T-helper 17 cell (primary cell): Measurements from ENCODE around the gene SF3A2. TPM values are rescaled to one million over a fixed set of nuclear protein-coding genes. Genes with fewer than 3 reads are reported as not detected.
"Not testable (repeated sequence)": the region's sequence is repeated elsewhere in the genome, so short reads cannot be mapped to it uniquely, and the experiment has no call there.

Experiments used
- ATAC-seq: fragments of 150-1000 bp; cut with Tn5 transposase; 2 replicates; pipeline ENCODE4 v1.10.0; 2021; ENCODE audit warnings: mild to moderate bottlenecking, moderate library complexity
- DNase-seq, 3 donors: peaks; one replicate each; pipeline versions ENCODE4 v3.0.0 to v3.0.0-alpha.2; 2020 to 2021
- H3K9me3 ChIP-seq: one replicate; pipeline ENCODE4 v1.7.0; 2013; ENCODE audit warnings: low read length, mild to moderate bottlenecking; ENCODE audit not compliant: control insufficient read depth, poor library complexity, severe bottlenecking
- H3K27ac Mint-ChIP-seq: one replicate; pipeline ENCODE4 v1.8.0; 2022; ENCODE audit warnings: mild to moderate bottlenecking, moderate library complexity, mixed read lengths
- H3K27me3 Mint-ChIP-seq: one replicate; pipeline ENCODE4 v1.8.0; 2022; ENCODE audit warnings: mixed read lengths
- H3K36me3 Mint-ChIP-seq: one replicate; pipeline ENCODE4 v1.8.0; 2022; ENCODE audit warnings: low read depth, mixed read lengths
- H3K4me1 Mint-ChIP-seq: one replicate; pipeline ENCODE4 v1.8.0; 2022; ENCODE audit warnings: mild to moderate bottlenecking, mixed read lengths
- H3K4me3 Mint-ChIP-seq: one replicate; pipeline ENCODE4 v1.8.0; 2022; ENCODE audit warnings: mild to moderate bottlenecking, moderate library complexity, mixed read lengths
- total RNA-seq, 4 donors: library from RNA in 2 of 4; stranded (reverse) in 2 of 4; gene quantifications; one replicate each; pipeline ENCODE4 v1.2.3 and lab custom pipeline; 2022 to 2026

Gene SF3A2
- total RNA-seq, 2 donors from 2014 or later = 119 to 135 TPM

DNA sequence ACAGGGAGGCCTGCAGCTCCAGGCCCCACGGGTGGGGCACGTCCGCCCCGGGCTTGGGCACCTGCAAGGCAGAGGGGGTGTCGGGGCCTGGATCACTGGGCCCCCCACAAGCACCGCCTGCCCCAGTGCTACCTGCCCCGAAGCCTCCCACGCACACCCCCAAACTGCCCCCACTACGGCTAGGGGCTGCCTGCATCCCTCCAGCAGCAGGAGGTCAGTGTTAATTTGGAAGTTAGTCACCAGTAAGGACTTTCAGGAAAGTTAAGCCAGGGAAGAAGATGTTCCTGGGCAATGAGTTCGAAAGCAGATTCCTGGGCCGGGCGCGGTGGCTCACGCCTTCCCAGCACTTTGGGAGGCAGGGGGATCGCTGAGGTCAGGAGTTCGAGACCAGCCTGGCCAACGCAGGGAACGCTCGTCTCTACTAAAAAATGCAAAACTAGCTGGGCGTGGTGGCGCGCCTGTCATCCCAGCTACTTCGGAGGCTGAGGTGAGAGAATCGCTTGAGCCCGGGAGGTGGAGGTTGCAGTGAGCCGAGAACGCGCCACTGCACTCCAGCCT is 39.9 kb downstream of the SF3A2 start:
- Mint-ChIP-seq H3K36me3 (peaks cover 3% of the 10 kb centered on the region), H3K27me3 (no peaks in the 10 kb centered on the region), H3K4me1 (peaks cover 27% of the 10 kb centered on the region), H3K27ac (peak overlapping the region; percentile 81), H3K4me3 (peak overlapping the region; percentile 15)
- ATAC-seq = no peak
- no peaks in the 10 kb centered on the region for H3K9me3 ChIP-seq
- DNase-seq = no peak

DNA sequence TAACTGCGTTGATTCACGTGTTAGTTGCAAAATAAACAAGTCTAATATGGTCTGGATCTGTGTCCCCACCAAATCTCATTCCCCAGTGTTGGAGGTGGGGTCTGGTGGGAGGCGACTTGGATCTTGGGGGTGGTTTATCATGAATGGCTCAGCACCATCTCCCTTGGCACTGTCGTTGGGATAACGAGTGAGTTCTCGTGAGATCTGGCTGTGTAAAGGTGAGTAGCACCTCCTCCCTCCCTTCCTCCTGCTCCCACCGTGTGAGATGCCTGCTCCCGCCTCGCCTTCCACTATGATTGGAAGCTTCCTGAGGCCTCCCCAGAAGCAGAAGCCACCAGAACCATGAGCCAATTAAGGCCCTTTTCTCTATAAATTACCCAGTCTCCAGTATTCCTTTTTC is 40.5 kb downstream of the SF3A2 start:
- no peak for DNase-seq
- no peak overlapping the region for H3K4me3 Mint-ChIP-seq

DNA sequence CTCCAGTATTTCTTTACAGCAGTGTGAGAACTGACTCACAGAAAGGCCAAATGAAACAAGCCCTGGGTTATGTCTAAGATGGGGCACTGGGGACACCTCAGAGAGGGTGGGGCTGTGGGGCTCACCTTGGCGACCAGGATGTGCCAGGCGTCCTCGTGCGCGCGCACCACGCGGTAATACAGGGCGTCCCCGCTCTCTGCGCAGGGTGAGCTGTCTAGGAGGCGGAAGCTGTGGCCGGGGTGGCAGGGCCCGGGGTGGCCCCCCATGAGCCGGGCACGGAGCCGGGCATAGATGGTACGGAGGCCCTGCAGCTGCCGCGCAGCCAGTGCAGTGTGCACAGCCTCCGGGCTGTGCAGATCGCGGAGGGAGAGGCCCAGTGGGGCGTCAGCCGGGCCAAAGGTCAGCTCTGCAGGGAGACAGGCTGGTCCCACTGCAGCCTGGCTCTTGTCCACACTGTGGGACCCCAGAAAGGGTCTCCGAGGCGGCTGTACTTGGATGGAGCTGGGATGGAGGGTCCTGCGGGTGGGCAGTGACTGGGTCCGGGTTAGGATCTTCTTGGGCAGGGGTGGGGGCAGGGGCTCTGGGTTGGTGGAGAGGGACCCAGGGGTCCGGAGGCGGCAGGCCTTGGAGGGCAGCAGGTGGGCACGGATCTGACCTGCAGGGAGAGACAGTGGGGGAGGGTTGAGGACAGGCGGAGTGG is 42.0 kb downstream of the SF3A2 start:
- Mint-ChIP-seq H3K27me3 (no peaks in the 10 kb centered on the region), H3K4me1 (peaks cover 23% of the 10 kb centered on the region), H3K27ac (peak overlapping the region; percentile 80), H3K36me3 (no peaks in the 10 kb centered on the region), H3K4me3 (no peak overlapping the region)
- ATAC-seq (no peak), DNase-seq (no peak)
- H3K9me3 ChIP-seq = no peaks in the 10 kb centered on the region

More for the DNA sequence above, 40.5 kb downstream of the SF3A2 start:
- H3K36me3 Mint-ChIP-seq = no peaks in the 10 kb centered on the region
- H3K27ac Mint-ChIP-seq = peak overlapping the region; percentile 81
- no peaks in the 10 kb centered on the region for H3K27me3 Mint-ChIP-seq
- ATAC-seq = no peak
- no peaks in the 10 kb centered on the region for H3K9me3 ChIP-seq
- H3K4me1 Mint-ChIP-seq = peaks cover 25% of the 10 kb centered on the region

DNA sequence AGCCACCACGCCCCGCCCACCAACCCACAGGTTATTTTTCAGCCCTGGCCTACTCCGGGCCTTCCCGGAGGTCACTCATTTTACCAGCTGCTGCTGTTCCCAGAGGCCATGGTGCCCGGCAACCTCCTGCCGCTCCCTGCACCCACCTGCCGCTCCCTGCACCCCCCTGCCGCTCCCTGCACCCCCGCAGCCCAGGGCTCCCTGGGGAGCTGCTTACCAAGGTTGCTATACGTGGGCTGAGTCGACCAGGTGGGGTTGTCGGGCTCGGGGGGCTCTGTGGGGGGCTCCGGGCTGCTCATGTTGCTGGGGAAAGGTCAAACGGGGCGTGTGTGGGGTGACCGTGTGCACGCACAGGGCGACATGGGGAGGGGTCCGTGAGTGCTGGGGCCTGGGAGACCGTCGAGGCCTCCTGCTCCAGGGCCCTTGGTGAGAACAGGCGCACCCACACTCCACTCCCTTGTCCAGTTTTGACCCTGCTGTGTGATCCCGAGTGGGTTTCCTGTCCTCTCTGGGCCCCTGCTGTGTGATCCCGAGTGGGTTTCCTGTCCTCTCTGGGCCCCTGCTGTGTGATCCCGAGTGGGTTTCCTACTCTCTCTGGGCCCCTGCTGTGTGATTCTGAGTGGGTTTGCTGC is 44.1 kb downstream of the SF3A2 start:
- Mint-ChIP-seq H3K27me3 (no peaks in the 10 kb centered on the region), H3K27ac (no peak overlapping the region), H3K36me3 (no peaks in the 10 kb centered on the region), H3K4me3 (no peak overlapping the region), H3K4me1 (peaks cover 15% of the 10 kb centered on the region)
- no peak for ATAC-seq
- DNase-seq = no peak
- no peaks in the 10 kb centered on the region for H3K9me3 ChIP-seq

DNA sequence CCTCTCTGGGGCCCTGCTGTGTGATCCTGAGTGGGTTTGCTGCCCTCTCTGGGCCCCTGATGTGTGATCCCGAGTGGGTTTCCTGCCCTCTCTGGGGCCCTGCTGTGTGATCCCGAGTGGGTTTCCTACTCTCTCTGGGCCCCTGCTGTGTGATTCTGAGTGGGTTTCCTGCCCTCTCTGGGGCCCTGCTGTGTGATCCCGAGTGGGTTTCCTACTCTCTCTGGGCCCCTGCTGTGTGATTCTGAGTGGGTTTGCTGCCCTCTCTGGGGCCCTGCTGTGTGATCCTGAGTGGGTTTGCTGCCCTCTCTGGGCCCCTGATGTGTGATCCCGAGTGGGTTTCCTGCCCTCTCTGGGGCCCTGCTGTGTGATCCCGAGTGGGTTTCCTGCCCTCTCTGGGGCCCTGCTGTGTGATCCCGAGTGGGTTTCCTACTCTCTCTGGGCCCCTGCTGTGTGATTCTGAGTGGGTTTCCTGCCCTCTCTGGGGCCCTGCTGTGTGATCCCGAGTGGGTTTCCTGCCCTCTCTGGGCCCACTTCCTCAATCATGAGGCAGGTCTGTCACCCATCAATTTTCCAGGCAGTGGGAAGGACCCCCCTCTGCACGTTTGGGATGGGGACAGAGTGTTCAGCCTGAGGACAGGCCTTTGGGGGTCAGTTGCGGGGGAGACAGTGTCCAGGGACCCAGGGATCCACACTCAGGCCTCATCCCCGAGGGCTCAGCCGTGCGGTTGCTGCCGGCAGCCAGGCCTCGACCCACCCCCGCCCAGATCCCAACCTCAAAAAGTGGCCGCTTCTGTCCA is 44.8 kb downstream of the SF3A2 start:
- not testable (repeated sequence) for DNase-seq, H3K9me3 ChIP-seq, H3K27me3 Mint-ChIP-seq, H3K36me3 Mint-ChIP-seq, ATAC-seq
- Mint-ChIP-seq H3K27ac (peak overlapping the region; percentile 32), H3K4me1 (peaks cover 15% of the 10 kb centered on the region), H3K4me3 (peak overlapping the region; percentile 49)

DNA sequence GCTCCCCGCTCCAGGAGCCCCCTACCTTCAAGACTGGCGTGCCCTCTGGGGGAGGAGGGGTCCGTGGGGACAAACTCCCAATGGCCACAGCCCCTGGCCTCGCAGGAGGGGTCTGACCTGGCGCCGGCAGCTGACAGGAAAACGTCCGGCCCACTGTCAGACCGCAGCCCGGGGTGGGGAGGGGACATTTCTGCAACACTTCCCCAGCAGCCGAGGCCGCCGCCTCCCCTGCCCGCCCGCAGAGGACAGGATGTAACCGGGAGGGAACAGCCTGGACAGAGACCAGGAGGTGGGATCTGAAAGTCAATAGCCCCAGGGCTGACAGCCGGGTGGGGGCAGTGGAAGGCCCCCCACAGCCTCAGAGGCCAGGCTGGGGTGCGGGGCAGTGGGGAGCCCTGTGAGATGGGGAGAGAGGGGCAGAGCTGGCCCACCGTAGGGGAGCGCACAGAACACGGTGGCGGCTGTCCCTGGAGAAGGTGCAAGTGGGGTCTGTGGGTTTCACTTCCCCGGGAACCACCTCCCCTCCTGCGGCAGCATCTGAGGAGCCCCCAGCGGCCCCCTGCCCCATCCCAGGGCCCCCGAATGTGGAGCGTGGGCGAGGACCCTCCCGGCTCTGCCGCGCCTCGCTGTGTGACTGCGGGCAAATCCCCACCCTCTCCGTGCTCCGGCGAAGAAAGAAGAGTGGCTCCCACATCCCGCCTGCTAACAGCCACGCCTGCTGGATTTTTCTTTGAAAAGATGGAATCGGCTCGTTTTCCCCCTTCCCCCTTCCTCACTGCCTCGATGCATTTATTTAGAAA is 45.6 kb downstream of the SF3A2 start, which contains the start of gene PEAK3:
PEAK3 (minus strand) TSS at position 114 of the 800 bp plus-strand sequence. CDS start 1,244 bp downstream, outside the sequence.
- Mint-ChIP-seq H3K36me3 (no peaks in the 10 kb centered on the region), H3K4me3 (peak within 1 kb of the TSS; percentile 74), H3K4me1 (peaks cover 13% of the 10 kb centered on the region), H3K27ac (peak within 1 kb of the TSS; percentile 32), H3K27me3 (no peaks in the 10 kb centered on the region)
- DNase-seq = no peak
- peak; percentile 46 for ATAC-seq
- H3K9me3 ChIP-seq = no peaks in the 10 kb centered on the region

DNA sequence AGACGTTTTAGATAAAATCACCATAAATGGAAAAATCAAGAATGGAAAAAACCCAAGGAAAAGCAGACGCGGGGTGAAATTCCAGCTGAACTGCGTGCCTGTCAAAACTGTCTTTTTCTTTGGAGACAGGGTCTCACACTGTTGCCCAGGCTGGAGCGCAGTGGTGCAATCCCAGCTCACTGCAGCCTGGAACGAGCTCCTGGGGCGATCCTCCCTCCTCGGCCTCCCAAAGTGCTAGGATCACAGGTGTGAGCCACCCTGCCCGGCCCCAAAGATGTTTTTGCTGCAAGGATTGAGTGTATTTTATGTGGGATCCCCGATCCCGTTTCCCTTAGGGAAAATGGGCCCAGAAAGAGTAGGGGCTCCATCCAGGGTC is 46.2 kb downstream of the SF3A2 start:
- H3K4me3 Mint-ChIP-seq = peak overlapping the region; percentile 74
- no peaks in the 10 kb centered on the region for H3K36me3 Mint-ChIP-seq
- ATAC-seq (no peak), DNase-seq (no peak)
- H3K4me1 Mint-ChIP-seq = peaks cover 11% of the 10 kb centered on the region
- H3K27me3 Mint-ChIP-seq = no peaks in the 10 kb centered on the region
- H3K9me3 ChIP-seq = no peaks in the 10 kb centered on the region
- H3K27ac Mint-ChIP-seq = no peak overlapping the region

DNA sequence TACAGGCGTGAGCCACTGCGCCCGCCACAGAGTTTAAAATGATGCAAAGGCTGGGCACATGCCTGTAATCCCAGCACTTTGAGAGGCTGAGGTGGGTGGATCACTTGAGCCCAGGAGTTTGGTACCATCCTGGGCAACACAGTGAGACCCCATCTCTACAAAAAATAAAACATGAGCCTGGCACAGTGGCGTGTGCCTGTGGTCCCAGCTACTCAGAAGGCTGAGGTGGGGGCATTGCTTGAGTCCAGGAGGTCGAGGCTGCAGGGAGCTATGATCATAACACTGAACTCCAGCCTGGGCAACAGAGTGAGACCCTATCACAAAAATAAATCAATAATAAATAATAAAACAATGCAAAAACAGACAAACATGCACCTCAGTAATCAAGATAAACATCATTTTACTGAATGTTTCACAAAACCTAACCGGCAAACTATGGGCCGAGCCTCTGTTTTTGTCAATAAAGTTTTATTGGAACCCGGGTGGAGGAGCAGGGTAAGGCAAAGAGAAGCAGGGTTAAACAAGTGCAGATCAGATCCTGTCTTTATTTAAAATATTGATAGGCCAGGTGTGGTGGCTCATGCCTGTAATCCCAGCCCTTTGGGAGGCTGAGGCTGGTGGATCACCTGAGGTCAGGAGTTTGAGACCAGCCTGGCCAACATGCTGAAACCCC is 47.3 kb downstream of the SF3A2 start:
- ATAC-seq (no peak), DNase-seq (no peak)
- Mint-ChIP-seq H3K4me1 (peaks cover 18% of the 10 kb centered on the region), H3K27me3 (no peaks in the 10 kb centered on the region), H3K36me3 (no peaks in the 10 kb centered on the region), H3K27ac (peak overlapping the region; percentile 60), H3K4me3 (no peak overlapping the region)
- no peaks in the 10 kb centered on the region for H3K9me3 ChIP-seq

DNA sequence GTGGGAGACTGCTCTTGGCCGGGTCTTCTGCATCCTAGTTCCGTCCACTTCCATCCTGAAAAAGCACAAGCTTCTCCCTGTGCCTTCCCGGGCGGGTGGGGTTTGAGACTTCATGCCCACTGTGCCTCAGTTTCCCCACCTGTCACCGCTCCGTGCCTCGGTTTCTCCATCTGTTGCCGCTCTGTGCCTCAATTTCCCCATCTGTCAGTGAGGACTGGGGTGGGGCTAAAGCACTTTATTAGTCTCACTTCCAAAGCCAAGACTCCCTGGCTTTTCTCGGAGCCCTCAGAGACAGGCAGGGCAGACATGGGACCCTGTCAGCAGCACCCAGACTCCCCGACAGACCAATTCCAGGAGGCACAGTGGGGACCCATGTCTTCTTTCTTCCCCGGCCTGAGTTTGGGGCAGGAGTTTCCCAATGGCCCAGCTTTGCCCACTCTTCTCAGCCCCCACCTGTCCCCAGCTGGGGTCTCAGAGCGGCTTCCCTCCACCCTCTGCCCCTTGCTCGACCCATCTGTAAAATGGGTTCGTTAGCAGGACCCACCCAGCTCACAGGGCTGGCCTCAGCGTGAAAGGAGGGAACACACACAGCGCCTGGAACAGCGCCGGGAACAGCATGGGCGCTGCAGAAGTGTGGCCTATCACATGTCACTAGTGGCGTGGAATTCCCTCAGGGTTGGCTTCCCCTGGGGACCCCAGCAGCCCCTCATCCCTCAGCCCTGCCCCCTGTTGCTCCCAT is 49.9 kb downstream of the SF3A2 start:
- peak overlapping the region; percentile 65 for H3K27ac Mint-ChIP-seq
- peaks cover 27% of the 10 kb centered on the region for H3K4me1 Mint-ChIP-seq
- peaks cover 2% of the 10 kb centered on the region for H3K36me3 Mint-ChIP-seq

DNA sequence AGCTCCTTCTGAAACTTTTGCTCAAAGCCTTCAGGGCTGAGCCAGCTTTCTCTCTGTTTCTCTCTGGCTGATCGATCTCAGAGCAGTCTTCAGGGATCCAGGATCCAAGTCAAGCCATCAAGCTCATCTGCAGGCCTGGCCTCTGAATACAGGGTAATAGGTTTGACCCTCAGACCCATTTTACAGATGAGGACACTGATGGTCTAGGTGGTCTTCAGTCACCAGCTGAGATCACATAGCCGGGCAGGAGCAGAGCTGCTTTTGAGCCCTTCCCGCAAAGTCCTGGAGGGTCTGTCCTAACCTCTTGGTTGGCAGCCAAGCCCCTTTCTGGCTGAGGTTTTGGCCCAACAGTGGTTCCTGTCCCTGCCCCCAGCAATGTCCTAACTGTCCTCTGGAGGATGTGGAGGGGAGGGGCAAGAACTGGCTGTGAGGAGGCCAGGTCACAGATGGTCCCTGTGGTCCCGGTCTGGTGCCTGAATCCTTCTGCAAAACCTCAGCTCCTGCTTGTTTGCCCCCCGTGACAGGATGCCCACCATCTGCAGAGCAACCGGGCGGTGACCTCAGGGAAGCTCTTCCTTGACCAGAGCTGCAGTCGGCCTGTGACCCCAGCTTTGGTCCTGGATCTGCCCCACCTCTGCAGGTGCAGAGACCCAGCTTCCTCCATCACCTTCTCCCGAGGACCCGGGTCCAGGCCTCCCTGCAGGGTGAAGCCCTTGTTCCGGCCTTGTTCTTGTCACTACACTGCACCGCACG is 51.1 kb downstream of the SF3A2 start:
- no peaks in the 10 kb centered on the region for H3K27me3 Mint-ChIP-seq
- DNase-seq (no peak), ATAC-seq (no peak)
- H3K27ac Mint-ChIP-seq = no peak overlapping the region
- peaks cover 2% of the 10 kb centered on the region for H3K36me3 Mint-ChIP-seq
- H3K4me3 Mint-ChIP-seq = peak overlapping the region; percentile 93
- H3K4me1 Mint-ChIP-seq = peaks cover 21% of the 10 kb centered on the region
- H3K9me3 ChIP-seq = no peaks in the 10 kb centered on the region

More for the DNA sequence above, 49.9 kb downstream of the SF3A2 start:
- H3K9me3 ChIP-seq = no peaks in the 10 kb centered on the region
- no peak overlapping the region for H3K4me3 Mint-ChIP-seq
- ATAC-seq (no peak), DNase-seq (no peak)
- H3K27me3 Mint-ChIP-seq = no peaks in the 10 kb centered on the region

DNA sequence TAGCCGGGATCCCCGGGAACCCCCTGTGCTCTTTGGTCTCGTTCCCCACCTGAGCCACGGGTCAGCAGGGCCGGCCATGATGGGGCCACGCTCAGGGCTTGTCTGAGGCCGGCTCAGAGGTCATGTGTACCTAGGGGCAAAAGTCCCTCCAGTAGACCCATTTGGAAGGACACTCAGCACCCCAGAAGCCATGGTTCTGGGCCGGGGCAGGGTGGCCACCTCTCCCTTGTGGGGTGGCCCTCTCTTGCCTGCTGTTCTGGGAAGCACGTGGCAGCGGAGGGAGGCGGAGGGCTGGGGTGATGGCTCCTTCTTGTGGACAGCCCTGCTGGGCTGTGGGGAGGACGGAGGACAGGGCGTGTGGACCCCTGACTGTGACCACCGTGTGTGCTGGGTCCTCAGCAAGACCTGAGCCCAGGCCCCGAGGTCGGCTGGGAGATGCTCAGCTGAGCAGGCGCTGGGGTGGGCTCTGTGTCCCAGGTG is 51.8 kb downstream of the SF3A2 start:
- ATAC-seq = no peak

More for the DNA sequence above, 51.8 kb downstream of the SF3A2 start:
- Mint-ChIP-seq H3K36me3 (peaks cover 2% of the 10 kb centered on the region), H3K27me3 (no peaks in the 10 kb centered on the region), H3K4me1 (peaks cover 21% of the 10 kb centered on the region), H3K27ac (no peak overlapping the region), H3K4me3 (peak overlapping the region; percentile 93)
- no peak for DNase-seq
- no peaks in the 10 kb centered on the region for H3K9me3 ChIP-seq
